K562 (cell line): Measurements from ENCODE around the gene TLCD1.

Source experiments
- CTCF ChIP-seq, 3 experiments: IDR thresholded peaks in 2 of 3; conservative IDR thresholded peaks in 1 of 3; 2 replicates each; pipeline ENCODE4 v1.5.1; 2011 to 2012; ENCODE audit warnings: low read length in 3 of 3, mild to moderate bottlenecking in 3 of 3, control low read depth in 2 of 3, improper control_type of control experiment in 1 of 3, inconsistent platforms in 1 of 3, low read depth in 1 of 3, mixed read lengths in 1 of 3, moderate library complexity in 1 of 3; ENCODE audit not compliant: insufficient read depth in 2 of 3
- E2F3 ChIP-seq: fragments of 250-450 bp; sonication (Bioruptor Pico); IDR thresholded peaks from 2 replicates; pipeline ENCODE4 v1.4.0; 2020; ENCODE audit warnings: mild to moderate bottlenecking
- FOXK1 ChIP-seq: sonication (generic); formaldehyde crosslinking; IDR thresholded peaks from 2 replicates; pipeline ENCODE4 v1.8.0; 2022; ENCODE audit warnings: missing genetic modification reagents, mild to moderate bottlenecking, borderline replicate concordance
- NBN ChIP-seq: fragments of 450-650 bp; IDR thresholded peaks from 2 replicates; pipeline ENCODE4 v1.6.1; 2016; ENCODE audit warnings: low read depth, mild to moderate bottlenecking

GRCh38 chr17:28704219-28704858 is 21.7 kb downstream of the TLCD1 start:
- no peak for TF ChIP-seq FOXK1 (CRISPR knock-in tag)
- TF ChIP-seq NBN = no peak
- TF ChIP-seq CTCF (IDR thresholded peaks at IDR 0.05 in 2 of 3, conservative IDR thresholded peaks at IDR 0.05 in 1 of 3; ENCODE audit: insufficient read depth in 2 of 3, low read depth in 1 of 3, low read length in 3 of 3) = no peak
- TF ChIP-seq E2F3 (CRISPR knock-in tag) = no peak
